CD14-positive monocyte (primary cell): ENCODE results near the gene LAMA3. TPM values are rescaled to one million over a fixed set of nuclear protein-coding genes. Genes with fewer than 3 reads are reported as not detected.

Experiments used
- DNase-seq, 3 donors: peaks; one replicate each; pipeline ENCODE4 v3.0.0-alpha.2; 2011 to 2022
- H2AFZ ChIP-seq: 2 replicates; pipeline ENCODE4 v1.6.0; 2012; ENCODE audit warnings: mild to moderate bottlenecking, low read depth, low read length, inconsistent platforms; ENCODE audit not compliant: insufficient read depth, poor library complexity, severe bottlenecking
- H3K27ac ChIP-seq, 2 donors: 1 replicate in 1 of 2; 2 replicates in 1 of 2; pipeline ENCODE4 v1.5.1; 2012 to 2013; ENCODE audit warnings: low read length in 2 of 2, control low read depth in 1 of 2, inconsistent platforms in 1 of 2, low read depth in 1 of 2, mild to moderate bottlenecking in 1 of 2
- H3K27me3 ChIP-seq, 2 donors: one replicate each; pipeline versions ENCODE4 v1.6.0 to v1.6.1; 2011 to 2013; ENCODE audit warnings: low read length in 2 of 2; ENCODE audit not compliant: control insufficient read depth in 2 of 2, insufficient read depth in 2 of 2
- H3K36me3 ChIP-seq, 2 donors: replicated peaks in 1 of 2; 1 replicate in 1 of 2; 2 replicates in 1 of 2; pipeline versions ENCODE4 v1.5.1 to v1.6.1; 2012 to 2013; ENCODE audit warnings: low read length in 2 of 2, control low read depth in 1 of 2, inconsistent platforms in 1 of 2, mild to moderate bottlenecking in 1 of 2; ENCODE audit not compliant: insufficient read depth in 2 of 2, control insufficient read depth in 1 of 2
- H3K4me1 ChIP-seq, 2 donors: 1 replicate in 1 of 2; 2 replicates in 1 of 2; pipeline versions ENCODE4 v1.5.1 to v1.6.1; 2012 to 2013; ENCODE audit warnings: low read length in 2 of 2, control low read depth in 1 of 2, inconsistent platforms in 1 of 2, mild to moderate bottlenecking in 1 of 2, moderate library complexity in 1 of 2; ENCODE audit not compliant: insufficient read depth in 2 of 2, control insufficient read depth in 1 of 2
- H3K4me2 ChIP-seq: replicated peaks from 2 replicates; pipeline ENCODE3; 2012; ENCODE audit warnings: low read length, moderate library complexity, mild to moderate bottlenecking; ENCODE audit not compliant: poor library complexity, severe bottlenecking; ENCODE audit errors: extremely low read depth
- H3K4me3 ChIP-seq, 3 experiments: fragments of 200-600 bp in 1 of 3; sonication (generic) in 1 of 3; replicated peaks in 1 of 3; 1 replicate in 2 of 3; 2 replicates in 1 of 3; pipeline ENCODE4 v1.5.1; 2011 to 2013; ENCODE audit warnings: low read length in 3 of 3, mild to moderate bottlenecking in 3 of 3, control low read depth in 2 of 3, low read depth in 2 of 3, inconsistent platforms in 1 of 3, moderate library complexity in 1 of 3
- H3K79me2 ChIP-seq: 2 replicates; pipeline ENCODE4 v1.6.0; 2012; ENCODE audit warnings: mild to moderate bottlenecking, control low read depth, inconsistent platforms, low read length, moderate library complexity; ENCODE audit not compliant: insufficient read depth
- H3K9ac ChIP-seq: 2 replicates; pipeline ENCODE4 v1.6.0; 2017; ENCODE audit warnings: low read length, mild to moderate bottlenecking; ENCODE audit not compliant: insufficient read depth, poor library complexity, severe bottlenecking
- H3K9me3 ChIP-seq, 2 donors: replicated peaks in 1 of 2; 1 replicate in 1 of 2; 2 replicates in 1 of 2; pipeline versions ENCODE4 v1.5.1 to v1.6.1; 2012 to 2013; ENCODE audit warnings: low read length in 2 of 2, control low read depth in 1 of 2; ENCODE audit not compliant: control insufficient read depth in 1 of 2, insufficient read depth in 1 of 2
- H4K20me1 ChIP-seq: 2 replicates; pipeline ENCODE4 v1.6.0; 2012; ENCODE audit warnings: mild to moderate bottlenecking, low read length, control low read depth, moderate library complexity; ENCODE audit not compliant: insufficient read depth
- H3K27ac Mint-ChIP-seq, 7 donors: one replicate each; pipeline ENCODE4 v1.8.0; 2020; ENCODE audit warnings: mild to moderate bottlenecking in 7 of 7, mixed read lengths in 7 of 7, moderate library complexity in 6 of 7, inconsistent platforms in 2 of 7
- H3K27me3 Mint-ChIP-seq, 3 donors: one replicate each; pipeline ENCODE4 v1.8.0; 2021 to 2022; ENCODE audit warnings: low read depth in 3 of 3, mild to moderate bottlenecking in 3 of 3, mixed read lengths in 3 of 3, moderate library complexity in 3 of 3, inconsistent platforms in 1 of 3
- H3K36me3 Mint-ChIP-seq, 2 donors: one replicate each; pipeline ENCODE4 v1.8.0; 2020; ENCODE audit warnings: mixed read lengths in 2 of 2, inconsistent platforms in 1 of 2, mild to moderate bottlenecking in 1 of 2
- H3K4me1 Mint-ChIP-seq: one replicate; pipeline ENCODE4 v1.8.0; 2020; ENCODE audit warnings: mild to moderate bottlenecking, mixed read lengths
- H3K4me3 Mint-ChIP-seq, 2 donors: one replicate each; pipeline ENCODE4 v1.8.0; 2020; ENCODE audit warnings: mild to moderate bottlenecking in 2 of 2, mixed read lengths in 2 of 2, moderate library complexity in 1 of 2
- H3K9me3 Mint-ChIP-seq, 7 donors: one replicate each; pipeline ENCODE4 v1.8.0; 2020 to 2022; ENCODE audit warnings: mixed read lengths in 7 of 7, mild to moderate bottlenecking in 6 of 7, moderate library complexity in 6 of 7, inconsistent platforms in 2 of 7
- CTCF ChIP-seq: fragments of 200-600 bp; IDR thresholded peaks from one replicate; pipeline ENCODE4 v1.8.0; 2022; ENCODE audit warnings: antibody characterized with exemption, mild to moderate bottlenecking
- WGBS: methylation state at CpG from one replicate; pipeline ENCODE4 v1.1.5; 2013; ENCODE audit warnings: missing lambda C conversion rate; ENCODE audit not compliant: insufficient coverage; 5-methylcytosine and 5-hydroxymethylcytosine counted together
- intact Hi-C, 2 donors: fragments of 100-400 bp; cut with micrococcal nuclease; formaldehyde crosslinking; loops; one replicate each; pipeline versions ENCODE4 v1.15.0 to v1.15.1; 2023
- polyA plus RNA-seq, 3 donors: library from polyadenylated mRNA; depleted of rRNA in 1 of 3; unstranded in 2 of 3; stranded (reverse) in 1 of 3; fragments of 300-500 nt in 2 of 3; fragments of >200 nt in 1 of 3; fragmentation: Illumina TruSeq in 2 of 3; gene quantifications; 1 replicate in 2 of 3; 2 replicates in 1 of 3; pipeline ENCODE4 v1.2.3, GENCODE V29; 2012 to 2021

LAMA3 gene
- polyA plus RNA-seq, 3 donors = not detected

- H3K4me1 Mint-ChIP-seq = peaks cover 5% of the 10 kb centered on the region
- H3K27ac Mint-ChIP-seq = no peak overlapping the region
- no peaks in the 10 kb centered on the region for H3K79me2 ChIP-seq
- WGBS = 90% methylated on average over 5 of the region's 5 CpGs
- intact Hi-C loops = no loop called here
- no peaks in the 10 kb centered on the region for H3K36me3 ChIP-seq
- no peak overlapping the region for H3K4me3 ChIP-seq
- DNase-seq = no peak
- H3K4me1 ChIP-seq = no peaks in the 10 kb centered on the region
- H2AFZ ChIP-seq = no peak overlapping the region
- H4K20me1 ChIP-seq = no peaks in the 10 kb centered on the region
- H3K27me3 Mint-ChIP-seq = peaks cover 0 to 3% (median 2%) of the 10 kb centered on the region in 3 donors
- TF ChIP-seq CTCF = no peak
- H3K4me3 Mint-ChIP-seq = no peak overlapping the region
- no peaks in the 10 kb centered on the region for H3K9me3 Mint-ChIP-seq
- H3K27ac ChIP-seq = no peak overlapping the region
- no peaks in the 10 kb centered on the region for H3K36me3 Mint-ChIP-seq
- no peak overlapping the region for H3K4me2 ChIP-seq
- H3K9ac ChIP-seq = no peak overlapping the region
- no peaks in the 10 kb centered on the region for H3K27me3 ChIP-seq
- H3K9me3 ChIP-seq = no peaks in the 10 kb centered on the region
Measured at GRCh38 chr18:23718243-23718720, 29.0 kb downstream of the LAMA3 start.

- intact Hi-C loops = no loop called here
- Histone ChIP-seq H3K79me2 (no peaks in the 10 kb centered on the region), H3K27me3 (no peaks in the 10 kb centered on the region), H3K36me3 (no peaks in the 10 kb centered on the region), H3K4me3 (no peak overlapping the region), H2AFZ (no peak overlapping the region), H3K9ac (no peak overlapping the region), H3K27ac (no peak overlapping the region), H3K4me2 (no peak overlapping the region), H3K4me1 (no peaks in the 10 kb centered on the region), H3K9me3 (no peaks in the 10 kb centered on the region), H4K20me1 (no peaks in the 10 kb centered on the region)
- H3K27ac Mint-ChIP-seq = no peak overlapping the region
- TF ChIP-seq CTCF = no peak
- WGBS = 78% methylated on average over 1 of the region's 2 CpGs
- H3K9me3 Mint-ChIP-seq = no peaks in the 10 kb centered on the region
- no peak for DNase-seq
- H3K36me3 Mint-ChIP-seq = no peaks in the 10 kb centered on the region
- no peak overlapping the region for H3K4me3 Mint-ChIP-seq
- peaks cover 0 to 3% (median 2%) of the 10 kb centered on the region in 3 donors for H3K27me3 Mint-ChIP-seq
- peaks cover 5% of the 10 kb centered on the region for H3K4me1 Mint-ChIP-seq
Measured at GRCh38 chr18:23718731-23719130, 29.5 kb downstream of the LAMA3 start.
